ENCODE measurements around the gene GRB7.

- TF ChIP-seq CTCF (IDR thresholded peaks at IDR 0.05) (no peak), POLR2A (IDR thresholded peaks at IDR 0.05) (no peak)
Measured at GRCh38 chr17:39782980-39783379, 45.2 kb downstream of the GRB7 start.

Data from Peyer's patch (tissue), 4 donors.